NB4 (cell line): ENCODE data around the gene CDC16.

ENCODE experiments used
- CTCF ChIP-seq: IDR thresholded peaks from one replicate; pipeline ENCODE4 v1.5.1; 2012; ENCODE audit warnings: low read depth, low read length
- POLR2A ChIP-seq: IDR thresholded peaks from 2 replicates; pipeline ENCODE4 v1.6.1; 2011; ENCODE audit warnings: mild to moderate bottlenecking; ENCODE audit not compliant: insufficient read length; ENCODE audit errors: extremely low read depth

GRCh38 chr13:114256547-114256946, 21.9 kb downstream of the CDC16 start:
- no peak for TF ChIP-seq POLR2A
- TF ChIP-seq CTCF = no peak
